GM18499 (cell line): ENCODE results near the gene AGAP5.
"Not testable (repeated sequence)": the region's sequence is repeated elsewhere in the genome, so short reads cannot be mapped to it uniquely, and the experiment has no call there.

Source experiments
- ATAC-seq: cut with Tn5 transposase; IDR thresholded peaks from one replicate; pipeline ENCODE4 v1.9.1; 2021; ENCODE audit warnings: moderate number of reproducible peaks; ENCODE audit not compliant: insufficient read depth, unreplicated experiment

Gene AGAP5

DNA sequence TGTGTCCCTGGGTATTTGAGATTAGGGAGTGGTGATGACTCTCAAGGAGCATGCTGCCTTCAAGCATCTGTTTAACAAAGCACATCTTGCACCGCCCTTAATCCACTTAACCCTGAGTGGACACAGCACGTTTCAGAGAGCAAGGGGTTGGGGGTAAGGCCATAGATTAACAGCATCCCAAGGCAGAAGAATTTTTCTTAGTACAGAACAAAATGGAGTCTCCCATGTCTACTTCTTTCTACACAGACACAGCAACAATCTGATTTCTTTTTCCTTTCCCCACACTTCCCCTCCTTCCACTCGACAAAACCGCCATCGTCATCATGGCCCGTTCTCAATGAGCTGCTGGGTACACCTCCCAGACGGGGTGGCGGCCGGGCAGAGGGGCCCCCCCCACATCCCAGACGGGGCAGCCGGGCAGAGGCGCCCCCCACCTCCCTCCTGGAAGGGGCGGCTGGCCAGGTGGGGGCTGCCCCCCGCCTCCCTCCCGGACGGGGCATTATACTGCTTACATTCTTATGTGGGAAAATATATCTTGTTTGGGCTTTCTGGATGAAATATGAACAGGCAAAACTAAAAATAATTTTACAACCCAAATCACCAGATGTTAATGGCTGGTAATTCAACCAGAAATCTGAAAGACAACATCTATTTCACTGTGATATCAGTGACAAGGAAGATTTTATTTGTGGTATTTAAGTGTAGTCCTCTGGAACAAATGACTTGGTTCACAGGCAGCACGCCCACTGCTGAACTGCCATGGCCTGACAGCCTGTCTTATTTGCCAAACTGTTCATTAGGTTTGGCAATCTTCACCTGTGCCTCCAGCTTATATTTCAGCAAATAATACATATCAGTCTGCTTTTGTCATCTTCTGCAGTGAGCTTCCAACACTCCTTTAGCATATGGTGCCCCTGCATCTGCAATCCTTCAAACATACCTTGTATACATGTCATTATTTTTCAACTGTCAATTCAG, 17.6 kb upstream of the AGAP5 start:
- ATAC-seq = not testable (repeated sequence)

DNA sequence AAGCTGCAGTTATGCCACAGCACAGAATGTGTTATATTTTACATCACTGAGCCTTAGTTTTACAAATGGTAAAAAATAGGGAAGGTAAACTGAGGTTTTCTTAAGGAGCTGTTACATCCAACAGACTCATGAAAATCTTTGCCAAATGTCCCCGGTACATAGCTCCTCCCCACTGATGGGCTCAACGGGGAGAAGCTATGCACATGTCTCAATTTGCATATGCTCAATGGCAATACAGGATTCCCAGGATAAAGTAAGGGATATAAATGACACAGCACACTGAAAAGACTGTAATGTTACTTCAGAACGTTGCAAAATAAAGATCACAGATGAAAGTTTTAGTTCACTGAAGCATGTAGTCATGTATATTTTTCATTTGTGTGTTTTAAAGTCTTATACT, 16.6 kb upstream of the AGAP5 start:
- ATAC-seq = not testable (repeated sequence)

DNA sequence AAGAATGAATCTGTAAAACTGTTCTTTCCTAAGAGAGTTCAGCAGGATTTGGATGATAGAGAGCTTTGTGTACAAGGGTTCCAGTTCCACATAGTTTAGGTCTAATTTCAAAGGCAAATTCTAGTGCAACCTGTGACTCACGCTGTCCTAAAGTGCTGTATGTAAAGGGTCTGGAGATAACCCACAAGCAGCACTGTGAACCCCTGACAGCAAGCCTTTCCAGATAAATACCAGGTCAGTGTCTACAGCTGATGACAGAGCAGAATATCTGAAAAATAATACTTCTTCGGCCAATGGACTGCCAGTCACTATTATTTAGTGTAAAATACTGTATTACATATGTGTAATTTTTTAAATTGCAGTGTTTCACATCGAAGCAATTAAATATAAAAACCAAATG, 16.0 kb upstream of the AGAP5 start:
- ATAC-seq = not testable (repeated sequence)

DNA sequence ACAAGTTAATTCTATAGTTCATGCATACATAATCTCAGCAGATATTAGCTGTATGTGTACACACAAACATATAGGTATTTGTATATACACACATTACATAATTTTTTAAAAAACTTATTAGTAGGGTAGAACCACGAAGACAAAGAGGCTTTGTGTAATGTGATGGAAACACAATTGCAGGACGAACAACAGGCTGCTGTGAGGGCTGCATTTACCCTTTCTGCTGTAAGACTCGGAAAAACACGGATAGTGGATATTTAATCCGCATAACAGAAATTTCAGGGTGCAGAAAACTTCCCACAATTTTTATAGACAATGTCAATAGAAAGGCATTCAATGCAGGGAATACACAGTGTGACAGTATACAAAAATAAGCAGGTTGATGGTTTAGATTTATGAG, 13.8 kb upstream of the AGAP5 start:
- ATAC-seq = not testable (repeated sequence)

DNA sequence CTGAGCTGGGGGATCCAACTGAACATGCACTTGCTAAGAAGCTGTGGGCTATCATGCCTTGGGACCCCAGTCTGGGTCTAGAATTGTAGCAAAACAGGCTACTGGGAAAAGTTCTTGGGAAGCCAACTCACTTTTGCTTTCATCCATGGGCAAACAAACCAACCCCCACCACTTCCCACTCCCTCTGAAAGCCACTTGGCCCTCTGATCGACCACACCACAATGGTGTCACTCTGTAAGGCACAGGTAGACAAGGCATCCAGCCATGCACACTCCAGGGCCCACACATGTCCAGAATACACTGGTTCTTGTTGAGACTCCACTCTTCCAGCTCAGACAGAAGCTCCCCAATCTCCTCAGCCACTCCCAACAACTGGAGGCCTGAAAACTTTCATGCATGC, 10.2 kb upstream of the AGAP5 start:
- ATAC-seq = not testable (repeated sequence)

DNA sequence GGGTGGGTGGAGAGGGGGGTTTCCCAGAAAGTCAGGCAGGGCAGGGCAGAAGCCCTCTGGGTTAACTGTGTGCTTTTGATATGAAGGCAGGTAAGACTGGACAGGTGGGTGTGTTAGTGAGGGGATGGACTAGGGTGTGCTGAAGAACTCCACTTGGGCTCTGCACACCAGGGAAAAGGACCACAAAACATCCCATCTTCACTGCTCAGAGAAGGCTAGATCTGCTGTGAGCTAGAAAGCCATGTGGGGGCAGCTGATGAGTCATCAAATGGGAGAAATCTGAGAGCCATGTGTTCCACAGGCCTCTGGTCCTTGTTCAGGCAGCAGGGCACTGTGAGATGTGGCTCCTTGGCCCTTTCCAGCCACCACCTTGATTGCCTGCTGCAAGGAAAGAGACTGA, 9.7 kb upstream of the AGAP5 start:
- not testable (repeated sequence) for ATAC-seq

DNA sequence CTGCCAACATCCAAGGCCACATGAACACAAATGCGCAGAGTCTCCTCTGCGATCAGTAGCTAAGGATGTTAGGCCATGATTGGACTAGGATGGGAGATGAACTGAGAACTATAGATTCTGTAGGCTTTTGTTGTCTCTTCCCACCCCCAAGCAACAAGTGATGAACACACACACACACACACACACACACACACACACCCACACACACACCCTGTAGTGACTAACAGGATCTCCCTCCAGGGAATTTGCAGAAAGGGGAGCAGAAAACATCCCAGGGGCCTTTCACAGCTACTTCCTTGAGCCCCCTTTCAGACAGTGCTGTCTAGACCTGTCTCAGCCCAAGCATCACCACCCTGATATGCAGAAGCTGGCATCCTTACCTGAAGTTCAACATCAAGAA, 8.6 kb upstream of the AGAP5 start:
- not testable (repeated sequence) for ATAC-seq

DNA sequence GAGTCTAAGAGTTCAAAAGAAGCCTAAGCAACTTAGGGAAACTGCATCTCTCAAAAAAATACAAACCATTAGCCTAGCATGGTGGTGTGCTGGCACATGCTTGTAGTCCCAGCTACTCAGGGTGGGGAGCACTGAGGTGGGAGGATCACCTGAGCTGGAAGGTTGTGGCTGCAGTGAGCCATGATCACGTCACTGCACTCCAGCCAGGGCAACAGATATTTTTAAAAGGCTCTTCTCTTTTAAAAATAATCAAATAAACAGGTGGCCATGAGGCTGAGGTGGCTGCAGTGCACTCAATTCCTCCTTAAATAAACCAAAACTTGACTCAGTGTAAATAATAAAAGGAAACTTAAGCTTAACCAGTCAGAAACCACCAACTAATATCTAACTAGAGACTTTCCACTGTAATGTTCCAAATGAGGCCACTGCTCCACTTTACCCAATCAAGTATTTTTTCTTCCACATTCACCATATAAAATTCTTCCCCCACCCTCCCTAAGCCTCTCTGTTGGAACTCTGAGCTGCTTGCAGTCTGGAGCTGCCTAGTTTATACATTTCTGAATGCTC, 7.7 kb upstream of the AGAP5 start:
- not testable (repeated sequence) for ATAC-seq

DNA sequence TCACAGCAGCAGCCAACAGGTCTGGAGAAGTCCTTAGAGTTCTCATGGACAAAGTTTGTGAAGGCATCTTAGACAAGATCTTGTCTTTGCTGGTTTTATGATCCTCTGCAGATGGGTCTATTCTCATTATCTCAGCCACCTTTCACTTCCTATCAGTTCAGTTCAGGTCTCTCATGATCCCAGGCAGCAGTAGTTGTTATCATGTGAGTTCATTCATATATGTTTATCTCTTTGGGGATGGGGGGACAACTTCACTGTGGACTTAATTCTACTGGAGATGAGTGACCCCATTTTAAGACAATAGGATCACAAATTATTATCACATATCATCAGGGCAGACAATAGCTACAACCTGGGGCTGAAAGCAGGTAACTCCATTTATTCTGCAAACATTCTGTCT, 6.0 kb upstream of the AGAP5 start:
- not testable (repeated sequence) for ATAC-seq

DNA sequence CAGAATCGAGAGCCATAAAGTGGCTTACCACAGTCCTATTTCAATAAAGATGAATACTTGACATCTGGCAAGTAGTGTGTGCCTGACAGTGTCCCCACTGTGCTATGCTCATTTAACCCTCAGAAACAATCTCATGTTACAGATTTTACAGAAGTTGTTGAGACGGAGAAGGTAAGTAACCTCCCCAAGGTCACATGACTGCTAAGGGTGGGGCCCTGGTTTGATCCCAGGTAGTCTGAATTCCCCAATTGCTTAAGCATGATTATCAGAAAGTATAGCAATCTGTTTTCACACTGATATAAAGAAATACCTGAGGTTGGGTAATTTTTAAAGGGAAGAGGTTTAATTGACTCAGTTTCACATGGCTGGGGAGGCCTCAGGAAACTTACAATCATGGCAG, 910 bp upstream of the AGAP5 start:
- ATAC-seq = not testable (repeated sequence)

DNA sequence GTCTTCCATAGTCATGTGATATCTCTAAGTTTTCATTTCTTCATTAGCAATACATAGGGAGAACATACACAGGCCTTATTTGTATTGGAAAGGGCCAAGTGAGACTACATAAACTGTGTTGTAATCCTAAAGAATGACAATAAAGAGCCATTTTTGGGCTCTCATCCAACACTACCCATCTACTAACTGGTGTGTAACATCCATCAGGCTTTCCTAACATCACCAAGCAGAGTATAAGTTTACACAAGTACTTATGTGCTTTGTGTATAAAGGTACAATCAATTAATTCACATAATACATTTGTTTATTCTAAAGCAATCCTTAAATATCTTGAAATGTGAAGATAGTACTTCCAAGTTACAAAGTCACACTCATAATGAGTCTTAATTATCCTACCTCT, 2.6 kb downstream of the AGAP5 start:
- not testable (repeated sequence) for ATAC-seq

DNA sequence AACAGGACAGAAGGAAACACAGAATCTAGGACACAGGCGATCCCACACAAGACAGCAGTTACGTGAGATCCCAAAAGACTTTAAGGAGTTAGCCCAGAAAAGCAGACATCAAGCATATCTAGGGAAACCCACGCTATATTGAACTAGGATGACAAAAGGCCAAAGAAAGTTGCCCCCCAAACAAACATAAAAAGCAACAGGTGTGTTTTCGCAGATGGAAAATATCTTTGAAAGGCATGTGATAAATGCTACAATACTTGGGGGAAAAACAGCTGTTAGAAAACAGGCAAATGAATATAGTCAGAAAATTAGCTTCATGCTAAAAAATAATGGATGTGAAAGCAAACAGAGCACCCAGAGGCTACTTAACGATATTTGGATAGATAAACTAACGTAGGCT, 7.2 kb downstream of the AGAP5 start:
- ATAC-seq = not testable (repeated sequence)

DNA sequence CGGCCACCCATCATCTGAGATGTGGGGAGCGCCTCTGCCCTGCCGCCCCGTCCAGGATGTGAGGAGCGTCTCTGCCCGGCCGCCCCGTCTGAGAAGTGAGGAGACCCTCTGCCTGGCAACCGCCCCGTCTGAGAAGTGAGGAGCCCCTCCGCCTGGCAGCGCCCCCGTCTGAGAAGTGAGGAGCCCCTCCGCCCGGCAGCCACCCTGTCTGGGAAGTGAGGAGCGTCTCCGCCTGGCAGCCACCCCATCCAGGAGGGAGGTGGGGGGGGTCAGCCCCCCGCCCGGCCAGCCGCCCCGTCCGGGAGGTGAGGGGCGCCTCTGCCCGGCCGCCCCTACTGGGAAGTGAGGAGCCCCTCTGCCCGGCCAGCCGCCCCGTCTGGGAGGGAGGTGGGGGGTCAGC, 8.3 kb downstream of the AGAP5 start:
- ATAC-seq = not testable (repeated sequence)

DNA sequence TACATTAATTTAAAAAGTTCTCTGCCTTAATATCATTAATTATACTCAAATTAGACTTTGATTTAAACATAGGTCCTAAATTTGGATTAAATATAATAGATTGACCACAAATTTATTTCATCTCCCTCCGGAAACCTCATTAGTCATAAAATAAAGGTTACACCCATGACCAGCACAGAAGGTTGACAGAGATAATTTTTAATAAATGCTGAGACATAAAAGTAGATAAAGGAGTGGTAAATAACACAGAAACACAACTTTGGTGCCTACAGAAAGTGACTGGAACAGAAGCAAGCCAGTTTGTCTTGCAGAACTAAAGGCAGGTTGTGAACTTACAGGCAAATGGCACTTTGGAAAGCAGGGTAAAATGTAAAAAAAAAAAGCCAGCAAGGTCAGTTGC, 10.3 kb downstream of the AGAP5 start:
- not testable (repeated sequence) for ATAC-seq

DNA sequence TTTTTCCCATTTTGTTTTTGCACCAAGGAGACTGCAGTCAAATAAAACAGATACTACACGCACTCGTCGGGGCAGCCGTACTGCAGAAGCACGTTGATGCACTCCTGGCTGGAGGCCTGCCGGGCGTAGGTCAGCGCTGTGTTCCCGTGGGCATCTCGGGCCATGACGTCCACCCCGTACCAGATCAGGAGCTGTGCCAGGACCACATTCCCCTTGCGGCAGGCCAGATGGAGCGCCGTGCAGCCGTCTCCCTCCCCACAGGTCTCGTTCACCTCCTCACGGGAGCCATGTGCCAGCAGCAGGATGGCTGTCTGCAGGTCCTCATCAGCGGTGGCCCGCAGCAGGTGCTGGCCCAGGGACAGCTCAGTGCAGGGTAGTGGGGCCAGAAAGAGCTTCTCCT, 23.4 kb downstream of the AGAP5 start:
- ATAC-seq = not testable (repeated sequence)

DNA sequence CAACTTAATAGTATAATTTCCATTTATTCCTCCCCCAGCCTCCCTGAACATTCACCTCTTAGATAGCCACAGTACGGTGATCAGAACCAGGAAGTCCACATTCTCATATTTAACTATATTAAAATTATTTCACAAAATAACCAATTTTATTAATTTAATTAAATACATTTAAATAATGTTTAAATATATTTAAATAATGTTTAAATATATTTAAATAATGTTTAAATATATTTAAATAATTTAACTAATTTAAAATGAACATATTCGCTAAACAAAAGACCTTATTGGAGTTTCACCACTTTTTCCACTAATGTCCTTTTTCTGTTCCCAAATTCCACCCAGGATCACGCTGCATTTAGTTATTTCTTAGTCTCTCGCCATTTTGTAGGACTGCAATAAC, 29.5 kb downstream of the AGAP5 start:
- ATAC-seq = not testable (repeated sequence)

DNA sequence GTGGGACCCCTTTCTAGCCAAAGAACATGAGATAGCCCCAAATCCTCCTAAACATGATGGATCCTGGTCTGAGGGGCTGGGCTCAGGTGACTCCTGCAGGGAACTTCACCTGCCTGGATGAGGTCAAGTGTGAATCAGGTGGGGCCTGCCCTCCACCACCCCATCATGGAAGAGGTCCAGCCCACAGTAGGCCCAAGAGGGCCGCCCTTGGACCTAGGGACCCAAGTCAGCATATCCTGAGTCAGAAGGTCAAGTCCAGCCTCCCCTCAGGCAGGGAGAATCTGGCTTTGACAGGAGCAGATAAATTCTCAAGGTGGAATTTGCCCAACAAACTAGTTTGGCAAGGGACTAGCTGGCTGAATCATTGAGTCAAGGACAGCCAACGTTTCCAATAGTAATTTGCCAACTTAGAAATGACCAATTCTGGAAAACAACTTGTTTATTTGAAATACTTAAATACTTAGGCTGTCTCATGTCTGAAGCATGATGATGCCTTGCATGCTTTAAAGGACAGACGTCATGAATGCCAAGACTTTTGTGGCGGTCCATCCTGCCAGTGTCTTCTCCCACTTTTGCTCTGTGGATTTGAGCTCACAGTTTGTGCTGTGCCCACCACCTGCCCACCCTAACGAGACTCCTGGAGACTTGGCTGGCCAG, 31.6 kb downstream of the AGAP5 start:
- ATAC-seq = not testable (repeated sequence)

DNA sequence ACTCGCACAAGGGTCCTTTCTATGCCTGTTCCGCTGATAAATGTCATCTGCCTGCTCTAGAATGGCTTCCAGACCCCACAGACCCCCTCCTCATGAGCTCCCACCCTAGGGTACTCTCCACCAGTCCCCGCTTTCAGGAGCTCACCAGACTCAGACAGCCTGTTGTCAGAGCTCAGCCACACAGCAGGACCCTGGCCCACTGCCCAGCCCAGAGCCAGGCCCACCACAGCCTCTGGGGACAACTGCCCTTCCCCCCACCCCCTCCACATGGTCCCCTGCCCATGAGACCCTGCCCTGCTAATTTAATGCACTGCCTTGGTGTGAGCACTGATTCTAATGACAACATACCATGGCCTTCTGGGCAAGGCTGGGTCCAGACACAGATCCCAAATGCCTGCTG, 32.3 kb downstream of the AGAP5 start:
- not testable (repeated sequence) for ATAC-seq

DNA sequence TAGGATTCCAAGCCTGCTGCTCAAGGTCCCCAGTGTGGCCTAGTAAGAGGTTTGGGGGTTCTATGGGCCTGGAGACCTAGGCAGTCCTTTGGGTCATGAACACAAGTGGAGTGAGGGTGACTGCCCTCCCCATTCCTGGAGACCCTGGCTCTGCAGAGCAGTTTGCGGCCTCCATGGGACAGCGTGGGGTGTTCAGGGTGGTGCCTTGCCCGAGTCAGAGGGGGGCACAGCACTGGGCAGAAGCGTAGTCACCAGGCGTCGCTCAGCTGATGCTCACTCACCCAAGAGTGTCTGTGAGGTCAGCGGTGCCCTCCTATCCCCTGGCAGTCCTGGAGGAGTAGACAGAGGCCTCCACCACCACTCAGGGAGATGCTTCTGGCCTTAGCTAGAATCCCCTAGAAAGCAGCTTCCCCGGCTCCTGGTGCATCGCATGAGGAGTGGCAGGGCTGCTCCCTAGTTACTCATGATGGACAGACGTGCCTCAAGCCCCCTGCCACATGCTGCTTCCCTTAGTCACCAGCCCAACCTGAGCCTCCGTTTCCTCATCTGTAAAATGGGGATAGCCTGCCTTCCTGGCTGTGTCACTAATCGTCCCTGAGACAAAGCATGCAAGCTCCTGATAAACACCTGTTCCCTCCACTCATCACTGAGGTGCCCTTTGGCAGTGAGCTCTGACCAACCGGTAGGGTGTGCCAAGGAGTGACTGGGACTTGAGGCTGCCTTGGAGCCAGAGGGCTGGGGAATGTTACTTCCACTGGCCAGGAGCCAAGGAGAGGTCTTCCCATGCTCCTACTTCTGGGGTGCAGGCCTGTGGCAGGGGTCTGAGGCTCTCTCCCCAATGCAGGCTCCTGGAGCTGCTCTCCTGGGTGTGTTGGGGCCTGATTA, 33.5 kb downstream of the AGAP5 start:
- ATAC-seq = not testable (repeated sequence)

DNA sequence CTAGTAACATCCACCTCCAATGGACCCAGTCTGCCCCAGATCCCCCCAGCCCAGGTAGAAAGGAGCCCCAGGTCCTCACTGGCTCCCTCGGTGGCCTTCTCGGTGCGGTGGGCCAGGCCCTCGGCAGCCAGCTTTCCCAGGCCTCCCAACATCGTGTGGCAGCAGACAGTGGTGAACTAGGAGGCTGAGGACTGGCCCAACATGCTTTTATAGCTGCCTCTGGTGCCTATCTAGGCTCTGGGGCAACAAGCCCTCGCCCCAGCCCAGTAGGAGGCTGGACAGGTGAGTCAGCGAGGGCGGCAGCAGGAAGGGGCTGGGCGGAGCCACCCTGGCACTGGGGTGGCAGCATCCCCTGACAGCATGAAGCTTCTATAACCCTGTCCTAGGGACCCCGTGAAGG, 34.3 kb downstream of the AGAP5 start:
- not testable (repeated sequence) for ATAC-seq
